ENCODE data around the gene RTN4R.
"Not testable (repeated sequence)": the region's sequence is repeated elsewhere in the genome, so short reads cannot be mapped to it uniquely, and the experiment has no call there.

RTN4R gene

GRCh38 chr22:20286784-20287423 lies 18.8 kb upstream of the RTN4R start:
- not testable (repeated sequence) for DNase-seq (ENCODE audit: low read depth in 2 of 2)

GRCh38 chr22:20286312-20286660 lies 18.2 kb upstream of the RTN4R start:
- DNase-seq (ENCODE audit: low read depth in 2 of 2), result not testable (repeated sequence)

- DNase-seq (ENCODE audit: low read depth in 2 of 2), result peak; percentile 55 to 76
Measured at GRCh38 chr22:20285473-20286311, 17.6 kb upstream of the RTN4R start.

GRCh38 chr22:20284471-20285086 lies 16.5 kb upstream of the RTN4R start:
- no peak for DNase-seq (ENCODE audit: low read depth in 2 of 2)

- DNase-seq (ENCODE audit: low read depth in 2 of 2), result no peak
Measured at GRCh38 chr22:20283674-20284066, 15.6 kb upstream of the RTN4R start.

- DNase-seq (ENCODE audit: low read depth in 2 of 2), result no peak
Measured at GRCh38 chr22:20282901-20283673, 15.0 kb upstream of the RTN4R start.

GRCh38 chr22:20281891-20282290 lies 13.8 kb upstream of the RTN4R start:
- no peak for DNase-seq (ENCODE audit: low read depth in 2 of 2)

GRCh38 chr22:20281473-20281872 lies 13.4 kb upstream of the RTN4R start:
- DNase-seq (ENCODE audit: low read depth in 2 of 2), result not testable (repeated sequence)

GRCh38 chr22:20280866-20281265 lies 12.7 kb upstream of the RTN4R start:
- no peak for DNase-seq (ENCODE audit: low read depth in 2 of 2)

GRCh38 chr22:20280163-20280562 lies 12.0 kb upstream of the RTN4R start:
- DNase-seq (ENCODE audit: low read depth in 2 of 2), result not testable (repeated sequence)

GRCh38 chr22:20279662-20280134 lies 11.6 kb upstream of the RTN4R start:
- no peak for DNase-seq (ENCODE audit: low read depth in 2 of 2)

GRCh38 chr22:20278726-20279490 lies 10.8 kb upstream of the RTN4R start:
- DNase-seq (ENCODE audit: low read depth in 2 of 2), result not testable (repeated sequence)

GRCh38 chr22:20277936-20278635 lies 10.0 kb upstream of the RTN4R start:
- not testable (repeated sequence) for DNase-seq (ENCODE audit: low read depth in 2 of 2)

- no peak for DNase-seq (ENCODE audit: low read depth in 2 of 2)
Measured at GRCh38 chr22:20276468-20276867, 8.3 kb upstream of the RTN4R start.

GRCh38 chr22:20275836-20276235 lies 7.7 kb upstream of the RTN4R start:
- DNase-seq (ENCODE audit: low read depth in 2 of 2), result no peak

GRCh38 chr22:20275325-20275724 lies 7.2 kb upstream of the RTN4R start:
- not testable (repeated sequence) for DNase-seq (ENCODE audit: low read depth in 2 of 2)

- DNase-seq (ENCODE audit: low read depth in 2 of 2), result not testable (repeated sequence)
Measured at GRCh38 chr22:20274374-20274773, 6.3 kb upstream of the RTN4R start.

- no peak for DNase-seq (ENCODE audit: low read depth in 2 of 2)
Measured at GRCh38 chr22:20273758-20274181, 5.7 kb upstream of the RTN4R start.

- DNase-seq (ENCODE audit: low read depth in 2 of 2), result no peak
Measured at GRCh38 chr22:20272700-20273099, 4.6 kb upstream of the RTN4R start.

- no peak for DNase-seq (ENCODE audit: low read depth in 2 of 2)
Measured at GRCh38 chr22:20272174-20272573, 4.1 kb upstream of the RTN4R start.
